Left cardiac atrium (tissue), 4 donors: ENCODE data around the gene IFNLR1. TPM values are rescaled to one million over a fixed set of nuclear protein-coding genes. Genes with fewer than 3 reads are reported as not detected.
A peak's percentile ranks its signal among the peaks of the same experiment; 100 is the strongest.
"Not testable (repeated sequence)": the region's sequence is repeated elsewhere in the genome, so short reads cannot be mapped to it uniquely, and the experiment has no call there.

Experiments
- ATAC-seq, 2 donors: fragments of 200-7000 bp; cut with Tn5 transposase; one replicate each; pipeline ENCODE4 v1.9.1; 2020; ENCODE audit warnings: mild to moderate bottlenecking in 2 of 2, moderate library complexity in 2 of 2
- DNase-seq: peaks from one replicate; pipeline ENCODE4 v3.0.0-alpha.2; 2020
- intact Hi-C, 2 donors: fragments of 100-400 bp; cut with DNase I; formaldehyde crosslinking; loops; one replicate each; pipeline versions ENCODE4 v1.14.1 to v1.15.1; 2022 to 2023
- long read RNA-seq: library from polyadenylated mRNA; unstranded; transcript quantifications from one replicate; pipeline ENCODE4 v2.0.0, GENCODE V29; 2021
- total RNA-seq, 2 donors: library from RNA; stranded (reverse); fragmentation: NEBNext Ultra II Directional; extraction: Animal tissue kit (Norgen Biotek cat#: 25700); gene quantifications; one replicate each; pipeline ENCODE4 v1.2.1, GENCODE V29; 2021
- donor health status: DM: no; HTN: yes; CAD: no.
- donor health status: DM: no; HTN: yes; CAD: no; lungs with severe emphysema.
- donor health status: DM: yes; HTN: yes; CAD: no.
- donor health status: Dilated cardiomyopathy.

The IFNLR1 gene
- 1 to 10 TPM; 4.0 to 5.9 TPM for total RNA-seq
- long read RNA-seq, full-length matches to known transcripts, result 1 of 8 reads
- long read RNA-seq, partial matches to known transcripts, result 4 of 8 reads
- long read RNA-seq, other reads (novel, unspliced or antisense), result 3 of 8 reads

DNA sequence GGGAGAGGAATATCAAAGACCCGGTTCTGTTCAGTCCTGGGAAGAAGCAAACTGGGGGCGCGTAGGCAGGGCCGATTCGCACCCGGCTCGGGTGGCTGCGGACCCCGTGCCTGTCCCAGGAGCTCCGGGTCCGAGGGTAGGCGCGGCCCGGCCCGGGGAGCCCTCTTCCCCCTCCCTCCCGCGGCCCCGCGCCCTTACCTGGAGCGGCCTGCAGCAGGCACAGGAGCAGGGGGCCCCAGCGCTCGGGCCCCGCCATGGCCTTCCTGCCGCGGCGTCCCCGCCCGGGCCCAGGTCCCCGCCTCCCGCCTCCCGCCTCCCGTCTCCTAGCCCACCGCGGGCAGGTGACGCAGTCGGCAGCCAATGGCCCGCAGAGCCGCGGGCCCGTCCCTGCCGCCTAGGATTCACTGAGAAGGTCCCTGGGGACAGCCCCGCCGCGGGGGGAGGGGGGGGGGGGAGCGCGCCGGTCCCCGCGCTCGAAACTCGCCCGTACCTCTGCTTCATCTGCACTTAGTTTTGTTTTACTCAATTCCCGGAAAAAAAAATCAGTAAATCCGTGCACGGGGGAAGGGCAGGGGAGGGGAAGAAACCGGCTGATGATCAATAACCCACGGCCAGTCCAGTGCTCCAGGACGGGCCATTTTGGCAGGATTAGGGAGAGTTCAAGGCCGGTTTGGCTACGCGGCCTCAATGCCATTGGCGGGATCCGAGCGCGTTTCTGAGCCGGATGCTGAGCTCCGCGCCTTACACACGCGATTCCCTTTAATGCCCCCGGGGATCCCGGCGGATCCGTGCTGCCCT is at the start of gene IFNLR1:
TSS of gene IFNLR1 (minus strand) at position 297 of the 798 bp plus-strand sequence. CDS start at position 256, 41 bp downstream.
- DNase-seq, result peak; percentile 62
- peak; percentile 89 to 93 for ATAC-seq
- intact Hi-C loops, result loop anchor here in 1 of 2 donors (10.0 kb wide), 1 partner anchor 112 kb away; no protein-coding TSS in a partner anchor

DNA sequence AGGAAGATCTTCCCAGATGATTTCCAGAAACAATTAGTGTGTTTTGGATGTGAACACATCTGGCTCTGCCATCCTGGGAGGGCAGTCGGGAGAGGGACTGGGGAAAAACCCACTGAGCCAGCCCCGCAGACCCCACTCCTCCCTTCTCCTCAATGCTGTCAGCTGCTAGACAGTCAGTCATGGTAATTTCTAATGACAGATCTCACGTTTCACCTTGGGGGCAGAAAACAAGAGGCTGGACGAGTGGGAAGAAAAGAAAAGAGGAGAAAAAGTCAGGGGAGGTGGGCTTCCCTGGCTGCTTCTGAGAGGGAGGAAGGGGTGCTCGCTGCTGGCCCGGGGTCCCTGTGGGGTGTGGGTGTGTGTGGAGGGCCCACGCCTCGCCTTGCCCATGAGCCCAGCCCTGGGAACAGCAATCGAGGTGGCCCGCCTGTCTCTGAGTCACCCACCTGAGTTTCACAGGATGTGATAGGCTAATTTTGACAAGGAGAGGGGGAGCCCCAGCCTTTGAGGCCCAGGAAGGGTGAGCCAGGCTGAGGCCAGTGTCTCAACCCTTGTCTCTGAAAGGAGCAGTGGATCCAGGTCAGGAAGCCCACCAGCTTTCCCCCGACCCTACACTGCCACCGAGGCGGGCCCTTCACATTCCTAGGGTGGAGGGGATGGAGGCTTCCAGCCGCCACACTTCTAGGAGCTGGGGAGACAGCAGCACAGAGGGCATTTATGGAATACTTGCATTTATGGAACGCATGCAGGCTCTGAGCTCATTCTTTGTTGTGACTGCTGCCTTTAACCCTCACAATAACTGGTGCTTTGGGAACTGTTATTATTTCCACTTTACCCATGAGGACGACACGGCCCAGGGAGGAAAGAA is 49.1 kb upstream of the IFNLR1 start:
- intact Hi-C loops, result no loop called here
- ATAC-seq (peak in 1 of 2 donors; percentile 66), DNase-seq (no peak)

GRCh38 chr1:24233684-24234600 is 46.9 kb upstream of the IFNLR1 start:
- intact Hi-C loops, result no loop called here
- no peak for DNase-seq
- ATAC-seq, result no peak

DNA sequence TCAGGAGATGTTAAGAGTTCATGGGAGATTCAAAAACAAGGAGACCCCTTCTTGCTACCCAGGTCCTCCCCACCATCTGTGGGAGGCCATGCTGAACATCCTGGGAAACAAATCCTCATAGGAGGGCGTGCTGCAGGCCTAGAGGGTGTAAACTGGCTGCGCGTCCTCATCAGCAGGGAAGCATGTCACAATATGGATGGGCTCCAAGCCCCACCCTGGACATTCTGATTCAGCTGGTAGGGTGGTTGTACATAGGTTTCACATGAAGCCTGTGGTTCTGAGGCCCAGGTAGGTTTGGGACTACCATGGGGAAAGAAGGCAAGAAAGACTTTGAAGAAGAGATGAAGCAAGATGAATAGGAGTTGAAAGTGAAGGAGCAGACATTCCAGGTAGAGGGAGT is 44.6 kb upstream of the IFNLR1 start:
- ATAC-seq, result no peak
- intact Hi-C loops, result no loop called here
- no peak for DNase-seq

GRCh38 chr1:24228311-24228710 is 41.2 kb upstream of the IFNLR1 start:
- intact Hi-C loops, result no loop called here
- DNase-seq (no peak), ATAC-seq (no peak)

DNA sequence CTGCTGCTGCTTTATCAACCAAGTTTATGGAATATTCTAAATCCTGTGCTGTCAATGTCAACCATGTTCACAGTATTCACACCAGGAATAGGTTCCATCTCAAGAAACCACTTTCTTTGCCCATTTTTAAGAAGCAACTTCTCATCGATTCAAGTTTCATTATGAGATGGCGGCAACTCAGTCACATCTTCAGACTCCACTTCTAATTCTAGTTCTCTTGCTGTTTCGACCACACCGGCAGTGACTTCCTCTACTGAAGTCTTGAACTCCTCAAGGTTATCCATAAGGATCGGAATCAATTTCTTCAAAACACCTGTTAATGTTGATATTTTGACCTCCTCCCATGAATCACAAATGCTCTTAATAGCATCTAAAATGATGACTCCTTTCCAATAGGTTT is 39.7 kb upstream of the IFNLR1 start:
- intact Hi-C loops, result no loop called here
- DNase-seq (no peak), ATAC-seq (no peak)

- intact Hi-C loops, result no loop called here
- DNase-seq (no peak), ATAC-seq (no peak)
Observed at GRCh38 chr1:24224761-24225160, 37.7 kb upstream of the IFNLR1 start.

GRCh38 chr1:24224086-24224485 is 37.0 kb upstream of the IFNLR1 start:
- intact Hi-C loops, result no loop called here
- no peak for ATAC-seq

GRCh38 chr1:24222793-24223192 is 35.7 kb upstream of the IFNLR1 start:
- ATAC-seq, result no peak
- no peak for DNase-seq
- intact Hi-C loops, result no loop called here

More at GRCh38 chr1:24224086-24224485, 37.0 kb upstream of the IFNLR1 start:
- no peak for DNase-seq

GRCh38 chr1:24222008-24222605 is 35.0 kb upstream of the IFNLR1 start:
- no peak for ATAC-seq

GRCh38 chr1:24221246-24221645 is 34.2 kb upstream of the IFNLR1 start:
- intact Hi-C loops, result no loop called here
- DNase-seq, result no peak
- ATAC-seq, result no peak

More at GRCh38 chr1:24222008-24222605, 35.0 kb upstream of the IFNLR1 start:
- no peak for DNase-seq
- intact Hi-C loops, result no loop called here

DNA sequence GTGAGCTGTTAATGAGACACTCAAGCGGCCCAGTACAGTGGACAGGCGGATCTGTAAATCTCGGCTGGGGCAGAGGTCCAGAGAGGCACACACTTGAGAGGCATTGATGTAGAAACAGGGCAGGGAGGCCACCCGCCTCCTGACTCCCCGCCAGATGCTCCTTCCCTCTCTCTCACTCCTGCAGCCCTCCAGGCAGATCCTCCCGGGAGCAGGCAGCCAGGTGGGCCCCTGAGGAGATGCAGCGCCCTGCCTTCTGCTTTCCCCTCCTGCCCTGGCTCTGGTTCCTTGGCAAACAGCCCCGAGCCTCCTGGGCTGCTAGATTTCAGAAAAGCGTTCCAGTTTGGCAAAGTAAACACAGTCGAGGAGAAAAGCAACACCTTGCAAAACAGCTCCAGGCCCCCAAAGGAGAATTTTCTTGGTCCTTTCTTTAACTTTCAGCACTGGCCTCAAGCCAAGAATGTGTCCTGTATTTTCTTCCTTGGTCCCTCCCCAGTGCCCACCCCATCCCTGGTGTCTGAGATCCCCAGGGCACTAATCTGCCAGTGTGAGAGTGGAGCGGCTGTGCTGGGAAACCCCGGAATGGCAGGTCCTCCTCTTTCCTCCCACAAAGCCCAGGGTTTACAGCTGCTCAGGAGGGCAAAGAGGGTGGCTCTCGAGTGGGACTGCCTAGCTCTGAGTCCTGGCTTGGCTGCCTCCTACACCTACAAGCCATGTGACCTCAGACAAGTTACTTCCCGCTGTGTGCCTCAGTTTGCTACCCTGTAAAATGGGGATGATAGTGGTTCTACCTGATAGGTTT is 29.4 kb upstream of the IFNLR1 start:
- ATAC-seq, result peak; percentile 38 to 62
- no peak for DNase-seq
- intact Hi-C loops, result no loop called here

DNA sequence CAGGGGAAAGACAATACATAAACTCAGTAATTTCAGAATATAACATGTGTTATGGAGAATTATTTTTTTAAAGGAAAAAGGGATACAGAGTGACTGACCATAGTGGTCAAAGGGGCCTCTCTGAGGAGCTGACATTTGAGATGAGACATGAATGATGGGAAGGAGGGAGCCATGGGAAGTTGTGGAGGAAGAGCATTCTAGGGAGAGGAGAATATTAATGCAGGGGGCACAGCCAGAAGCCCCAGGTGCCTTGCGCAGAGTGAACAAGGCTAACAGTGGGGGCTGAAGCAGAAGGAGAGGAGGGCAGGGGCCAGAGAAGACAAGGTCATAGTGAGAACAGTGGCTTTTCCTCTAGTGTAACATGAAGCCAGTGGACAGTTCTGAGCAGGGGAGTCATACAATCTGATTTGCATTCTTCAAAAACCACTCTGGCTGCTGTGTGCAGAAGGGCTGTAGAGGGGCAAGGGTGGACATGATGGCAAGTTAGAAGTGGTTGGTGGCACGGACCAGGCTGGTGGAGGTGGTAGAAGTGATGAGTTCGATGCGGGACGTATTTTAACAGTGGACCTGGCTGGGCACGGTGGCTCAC is 28.2 kb upstream of the IFNLR1 start:
- intact Hi-C loops, result no loop called here
- no peak for ATAC-seq
- no peak for DNase-seq

DNA sequence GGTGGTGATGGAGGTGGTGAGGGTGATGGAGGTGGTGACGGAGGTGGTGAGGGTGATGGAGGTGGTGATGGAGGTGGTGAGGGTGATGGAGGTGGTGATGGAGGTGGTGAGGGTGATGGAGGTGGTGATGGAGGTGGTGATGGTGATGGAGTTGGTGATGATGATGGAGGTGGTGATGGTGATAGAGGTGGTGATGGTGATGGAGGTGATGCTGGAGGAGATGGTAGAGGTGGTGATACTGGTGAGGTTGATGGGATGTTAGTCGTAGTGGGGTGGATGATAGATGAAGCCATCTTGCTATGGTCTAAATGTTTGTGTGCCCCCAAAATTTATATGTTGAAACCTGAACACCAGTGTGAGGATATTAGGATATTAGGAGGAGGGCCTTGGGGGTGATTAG is 25.3 kb upstream of the IFNLR1 start:
- ATAC-seq, result no peak
- intact Hi-C loops, result no loop called here
- DNase-seq, result no peak

- DNase-seq (no peak), ATAC-seq (no peak)
- intact Hi-C loops, result no loop called here
Observed at GRCh38 chr1:24210195-24210627, 23.1 kb upstream of the IFNLR1 start.

DNA sequence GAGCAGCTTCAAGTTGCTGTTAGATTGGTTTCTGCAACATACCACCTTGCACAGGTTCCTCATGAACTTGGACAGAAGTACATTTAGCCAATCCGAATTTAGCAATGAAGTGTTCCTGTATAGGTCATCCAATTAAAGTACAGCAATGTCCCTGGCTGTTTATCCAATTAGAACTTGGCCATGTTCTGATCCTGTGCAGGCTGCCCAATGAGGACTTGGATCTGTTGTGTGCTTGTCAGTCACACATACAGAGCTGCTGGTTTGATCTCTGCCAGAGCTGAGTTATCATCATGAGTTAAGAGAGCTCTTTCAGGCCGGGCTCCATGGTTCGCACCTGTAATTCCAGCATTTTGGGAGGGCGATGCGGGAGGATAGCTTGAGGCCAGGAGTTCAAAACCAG is 22.0 kb upstream of the IFNLR1 start:
- DNase-seq, result no peak
- intact Hi-C loops, result no loop called here
- no peak for ATAC-seq

DNA sequence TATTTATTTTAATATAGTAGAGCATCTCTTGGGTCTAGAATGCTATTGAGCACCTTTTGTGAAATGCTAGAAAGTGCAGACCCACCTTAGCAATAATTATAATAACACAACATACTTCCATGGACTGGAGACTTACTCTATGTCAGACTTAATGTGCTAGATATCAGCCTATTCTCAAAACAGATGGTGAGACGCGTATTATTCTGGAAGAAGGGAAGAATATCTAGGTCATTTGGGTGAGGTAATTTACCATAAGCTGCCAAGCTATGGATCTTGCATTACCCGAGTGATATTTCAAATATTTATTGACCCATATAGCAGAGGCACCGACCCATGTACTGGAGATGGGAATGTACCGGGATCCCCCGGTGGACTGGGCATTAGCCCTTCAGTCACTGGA is 20.6 kb upstream of the IFNLR1 start:
- intact Hi-C loops, result no loop called here
- DNase-seq (no peak), ATAC-seq (no peak)

DNA sequence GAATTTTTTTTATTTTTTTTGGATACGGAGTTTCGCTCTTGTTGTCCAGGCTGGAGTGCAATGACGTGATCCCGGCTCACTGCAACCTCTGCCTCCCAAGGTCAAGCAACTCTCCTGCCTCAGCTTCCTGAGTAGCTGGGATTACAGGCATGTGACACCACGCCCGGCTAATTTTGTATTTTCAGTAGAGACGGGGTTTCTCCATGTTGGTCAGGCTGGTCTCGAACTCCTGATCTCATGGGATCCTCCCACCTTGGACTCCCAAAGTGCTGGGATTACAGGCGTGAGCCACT is 20.3 kb upstream of the IFNLR1 start:
- peak; percentile 57 for DNase-seq
- peak in 1 of 2 donors; percentile 7 for ATAC-seq
- intact Hi-C loops, result not testable (repeated sequence)
